Measurements from ENCODE around the gene NACC2. TPM values are rescaled to one million over a fixed set of nuclear protein-coding genes. Genes with fewer than 3 reads are reported as not detected.

NACC2 gene
- total RNA-seq, 6 experiments from 2014 or later: 10.9 to 25.8 (median 13.8) TPM

DNA sequence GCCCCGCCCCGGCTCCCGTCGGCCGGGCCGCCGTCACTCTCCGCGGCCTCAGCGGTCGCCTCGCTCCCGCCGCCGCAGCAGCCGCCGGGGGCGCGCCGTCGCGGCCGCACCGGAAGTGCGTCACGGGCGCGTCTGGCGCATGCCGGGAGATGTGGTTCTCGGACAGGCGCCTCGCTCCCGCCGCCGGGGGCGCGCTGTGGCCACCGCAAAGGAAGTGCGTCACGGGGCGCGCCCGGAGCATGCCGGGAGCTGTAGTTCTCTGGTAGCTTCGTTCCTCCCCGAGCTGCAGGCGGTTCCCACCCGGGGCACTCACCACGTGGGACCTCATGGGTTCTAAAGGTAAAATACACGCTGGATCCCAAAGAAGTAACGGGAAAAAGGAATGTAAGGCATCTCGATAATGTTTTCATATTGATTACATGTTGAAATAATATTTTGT lies 133.8 kb downstream of the NACC2 start, which contains the start of gene UBAC1:
Gene UBAC1 (minus strand): TSS at position 97 of the 439 bp plus-strand sequence. CDS start 211 bp downstream, outside the sequence.
- Histone ChIP-seq H3K27me3 (no peaks in the 10 kb centered on the region), H3K4me3 (peak within 1 kb of the TSS; percentile 85 to 95 (median 92)), H3K27ac (peak within 1 kb of the TSS; percentile 62 to 76 (median 69)), H3K4me1 (peaks cover 0 to 14% (median 0%) of the 10 kb centered on the region in 4 donors), H3K9me3 (no peaks in the 10 kb centered on the region), H3K36me3 (no peaks in the 10 kb centered on the region)
- DNase-seq: peak; percentile 98
- WGBS (ENCODE audit: insufficient coverage, low coverage, low lambda C conversion rate, missing lambda C conversion rate): 0% methylated on average over 8 of the region's 53 CpGs
- intact Hi-C loops (cut with DNase I): no loop called here
- peak; percentile 92 to 96 (median 95) for ATAC-seq
- peak; percentile 3 for TF ChIP-seq POLR2A (IDR thresholded peaks at IDR 0.05)
- TF ChIP-seq CTCF (IDR thresholded peaks at IDR 0.05): peak; percentile 39 to 65 (median 48)

GRCh38 chr9:135960411-135961276 lies 134.4 kb downstream of the NACC2 start:
- peak; percentile 28 to 50 (median 40) for ATAC-seq
- peak overlapping the region; percentile 62 to 76 (median 69) for H3K27ac ChIP-seq
- intact Hi-C loops (cut with DNase I): no loop called here
- 2% methylated on average over 10 of the region's 74 CpGs for WGBS (ENCODE audit: insufficient coverage, low coverage, low lambda C conversion rate, missing lambda C conversion rate)
- peak overlapping the region; percentile 85 to 95 (median 92) for H3K4me3 ChIP-seq
- no peak for DNase-seq
- TF ChIP-seq CTCF (IDR thresholded peaks at IDR 0.05): no peak
- TF ChIP-seq POLR2A (IDR thresholded peaks at IDR 0.05): peak; percentile 35
- H3K27me3 ChIP-seq: no peaks in the 10 kb centered on the region
- H3K4me1 ChIP-seq: peaks cover 0 to 14% (median 0%) of the 10 kb centered on the region in 4 donors
- H3K36me3 ChIP-seq: no peaks in the 10 kb centered on the region
- no peaks in the 10 kb centered on the region for H3K9me3 ChIP-seq

GRCh38 chr9:135959814-135960213 lies 135.3 kb downstream of the NACC2 start:
- no peaks in the 10 kb centered on the region for H3K27me3 ChIP-seq
- 64% methylated on average over 7 of the region's 9 CpGs for WGBS (ENCODE audit: insufficient coverage, low coverage, low lambda C conversion rate, missing lambda C conversion rate)
- peak overlapping the region in 1 of 3 donors; percentile 76 for H3K27ac ChIP-seq
- H3K4me3 ChIP-seq: peak overlapping the region; percentile 85 to 95 (median 92)
- DNase-seq (no peak), ATAC-seq (no peak)
- no peaks in the 10 kb centered on the region for H3K9me3 ChIP-seq
- peaks cover 0 to under 1% (median 0%) of the 10 kb centered on the region in 4 donors for H3K36me3 ChIP-seq
- peaks cover 0 to 14% (median 0%) of the 10 kb centered on the region in 4 donors for H3K4me1 ChIP-seq
- intact Hi-C loops (cut with DNase I): loop anchor here in 1 of 2 donors (10.0 kb wide), 1 partner anchor 55 kb away; the partner anchor contains the start of gene CAMSAP1
- no peak for TF ChIP-seq CTCF (IDR thresholded peaks at IDR 0.05)
- TF ChIP-seq POLR2A (IDR thresholded peaks at IDR 0.05): no peak

DNA sequence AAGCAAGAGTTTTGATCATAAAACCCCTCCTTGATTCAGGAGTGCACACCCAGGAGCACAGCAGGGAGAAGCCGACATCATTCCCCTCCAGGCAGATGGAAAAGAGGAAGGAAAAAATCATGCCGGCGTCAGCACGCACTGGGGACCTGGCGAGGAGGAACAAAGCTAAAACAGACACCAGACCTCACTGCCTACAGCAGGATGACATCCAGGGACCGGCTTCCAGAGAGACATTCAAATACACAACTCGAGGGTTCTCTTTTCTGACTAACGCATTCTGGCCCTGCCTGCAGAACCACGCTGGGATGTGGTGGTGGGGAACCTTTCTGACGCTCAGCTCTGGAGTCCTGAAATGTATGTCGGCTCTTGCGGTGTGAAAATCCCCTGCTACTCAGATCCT lies 136.6 kb downstream of the NACC2 start:
- Histone ChIP-seq H3K9me3 (no peaks in the 10 kb centered on the region), H3K36me3 (peaks cover 0 to 11% (median 4%) of the 10 kb centered on the region in 4 donors), H3K27me3 (no peaks in the 10 kb centered on the region), H3K4me1 (peaks cover 0 to 14% (median 0%) of the 10 kb centered on the region in 4 donors), H3K4me3 (no peak overlapping the region), H3K27ac (no peak overlapping the region)
- no peak for DNase-seq
- intact Hi-C loops (cut with DNase I): loop anchor here in 1 of 2 donors (10.0 kb wide), 1 partner anchor 54 kb away; the partner anchor contains the start of gene CAMSAP1
- no peak for ATAC-seq
- TF ChIP-seq POLR2A (IDR thresholded peaks at IDR 0.05): no peak
- TF ChIP-seq CTCF (IDR thresholded peaks at IDR 0.05): no peak
- 46% methylated on average over 6 of the region's 12 CpGs for WGBS (ENCODE audit: insufficient coverage, low coverage, low lambda C conversion rate, missing lambda C conversion rate)

Data from right lobe of liver (tissue), 6 donors.